Transverse colon (tissue), 4 donors: ENCODE data around the gene DIO3. TPM values are rescaled to one million over a fixed set of nuclear protein-coding genes. Genes with fewer than 3 reads are reported as not detected.

ENCODE experiments used
- DNase-seq: peaks from one replicate; pipeline ENCODE4 v3.0.0-alpha.2; 2019
- H3K27ac ChIP-seq, 4 donors: fragments of 200-600 bp; sonication (generic); 2 replicates each; pipeline ENCODE4 v1.5.1; 2016 to 2018; ENCODE audit warnings: inconsistent platforms in 4 of 4
- H3K27me3 ChIP-seq: fragments of 200-600 bp; sonication (generic); 2 replicates; pipeline ENCODE4 v1.5.1; 2017; ENCODE audit warnings: inconsistent platforms
- H3K36me3 ChIP-seq, 4 donors: fragments of 200-600 bp; sonication (generic); 2 replicates each; pipeline ENCODE4 v1.5.1; 2017 to 2019; ENCODE audit warnings: inconsistent platforms in 4 of 4
- H3K4me1 ChIP-seq, 4 donors: fragments of 200-600 bp; sonication (generic); 2 replicates each; pipeline ENCODE4 v1.5.1; 2017 to 2020; ENCODE audit warnings: inconsistent platforms in 4 of 4
- H3K4me3 ChIP-seq, 4 donors: fragments of 200-600 bp; sonication (generic); 1 replicate in 1 of 4; 2 replicates in 3 of 4; pipeline versions ENCODE4 v1.5.1 to v1.6.1; 2017 to 2019; ENCODE audit warnings: inconsistent platforms in 4 of 4
- H3K9me3 ChIP-seq, 2 donors: fragments of 200-600 bp; sonication (generic); 2 replicates each; pipeline ENCODE4 v1.5.1; 2017 to 2019; ENCODE audit warnings: inconsistent platforms in 2 of 2
- CTCF ChIP-seq, 5 experiments: fragments of 200-600 bp in 3 of 5; fragments of 450-650 bp in 2 of 5; sonication (generic) in 3 of 5; IDR thresholded peaks; 1 replicate in 2 of 5; 2 replicates in 3 of 5; pipeline ENCODE4 v1.5.1; 2016 to 2017; ENCODE audit warnings: antibody characterized with exemption in 5 of 5, inconsistent platforms in 3 of 5, mild to moderate bottlenecking in 2 of 5, moderate library complexity in 1 of 5
- EP300 ChIP-seq: sonication (generic); formaldehyde crosslinking; IDR thresholded peaks from one replicate; pipeline ENCODE4 v1.6.1; 2017; ENCODE audit warnings: antibody characterized with exemption, low read depth
- POLR2A ChIP-seq: fragments of 450-650 bp; IDR thresholded peaks from one replicate; pipeline ENCODE4 v1.6.1; 2016; ENCODE audit warnings: antibody characterized with exemption, mild to moderate bottlenecking, moderate library complexity
- POLR2AphosphoS5 ChIP-seq, 3 donors: sonication (generic); formaldehyde crosslinking; IDR thresholded peaks; one replicate each; pipeline ENCODE4 v1.6.1; 2016; ENCODE audit warnings: antibody characterized with exemption in 3 of 3
- WGBS, 2 donors: methylation state at CpG; one replicate each; pipeline ENCODE4 v1.1.5; 2018; ENCODE audit warnings: low coverage in 1 of 2; 5-methylcytosine and 5-hydroxymethylcytosine counted together
- in situ Hi-C, 4 donors: fragments of 200-750 bp; cut with MboI; loops; one replicate each; pipeline versions ENCODE4 v1.15.0 to v1.15.1; 2017; ENCODE audit warnings: low sequenced_read_pairs in 3 of 4, low pct_ligation_motif_present in 1 of 4, low pct_unique_long_range_greater_than_20kb in 1 of 4
- intact Hi-C: fragments of 100-400 bp; cut with DNase I; formaldehyde crosslinking; loops from one replicate; pipeline ENCODE4 v1.15.1; 2023; ENCODE audit warnings: low total_unique reads
- total RNA-seq, 4 donors: library from RNA; depleted of rRNA; stranded (reverse); fragments of >200 nt; gene quantifications; one replicate each; pipeline ENCODE4 v1.1.0, GENCODE V29; 2016

The DIO3 gene
- total RNA-seq, 4 donors from 2014 or later: 1.2 to 2.9 (median 1.4) TPM; not detected in 1

DNA sequence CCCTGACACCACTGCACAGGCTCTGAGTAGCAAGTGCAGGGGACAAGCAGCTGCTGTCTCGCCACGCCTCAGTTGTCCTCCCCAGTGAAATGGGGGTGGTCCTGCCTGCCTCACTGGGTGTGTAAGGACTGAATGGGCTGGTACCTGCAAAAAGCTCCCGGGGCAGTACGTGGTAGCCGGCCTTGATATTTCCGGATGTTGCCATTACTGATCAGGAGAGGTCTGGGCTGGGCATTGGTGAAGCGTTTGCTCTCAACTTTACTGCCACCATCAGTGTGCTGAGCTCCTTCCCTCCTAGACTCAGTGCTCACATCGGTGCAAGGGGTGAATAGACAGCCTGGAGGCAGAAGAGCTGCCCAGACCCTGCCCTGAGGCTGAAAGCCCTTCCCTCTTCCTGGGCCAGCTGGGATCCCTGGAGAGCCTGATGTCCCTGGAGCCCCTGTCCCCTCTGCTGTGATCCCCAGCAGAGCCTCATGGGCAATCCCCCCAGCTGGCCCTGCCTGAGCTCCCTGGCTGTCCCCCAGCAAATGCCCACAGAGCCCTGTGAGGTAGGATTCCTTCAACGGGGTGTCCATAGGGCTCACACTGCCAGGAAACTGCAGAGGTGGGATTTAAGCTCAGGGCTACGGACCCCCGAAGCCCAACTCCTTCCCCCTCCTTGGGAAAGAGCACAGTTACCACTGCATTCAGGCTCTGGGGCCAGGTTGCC, 18.2 kb downstream of the DIO3 start:
- intact Hi-C loops (loop anchor here (1.0 kb wide), 1 partner anchor 48 kb away; no protein-coding TSS in a partner anchor), in situ Hi-C loops (no loop called here)
- Histone ChIP-seq H3K27me3 (peaks cover 3% of the 10 kb centered on the region), H3K36me3 (no peaks in the 10 kb centered on the region), H3K4me3 (no peak overlapping the region), H3K4me1 (no peaks in the 10 kb centered on the region), H3K9me3 (no peaks in the 10 kb centered on the region), H3K27ac (no peak overlapping the region)
- 73% methylated on average over 11 of the region's 11 CpGs; no CpG with 5 or more reads in 1 of the 2 donors for WGBS, 2 donors
- no peak for DNase-seq
- no peak for TF ChIP-seq EP300
- TF ChIP-seq CTCF (IDR thresholded peaks at IDR 0.05): no peak
- no peak for TF ChIP-seq POLR2AphosphoS5 (IDR thresholded peaks at IDR 0.05)

DNA sequence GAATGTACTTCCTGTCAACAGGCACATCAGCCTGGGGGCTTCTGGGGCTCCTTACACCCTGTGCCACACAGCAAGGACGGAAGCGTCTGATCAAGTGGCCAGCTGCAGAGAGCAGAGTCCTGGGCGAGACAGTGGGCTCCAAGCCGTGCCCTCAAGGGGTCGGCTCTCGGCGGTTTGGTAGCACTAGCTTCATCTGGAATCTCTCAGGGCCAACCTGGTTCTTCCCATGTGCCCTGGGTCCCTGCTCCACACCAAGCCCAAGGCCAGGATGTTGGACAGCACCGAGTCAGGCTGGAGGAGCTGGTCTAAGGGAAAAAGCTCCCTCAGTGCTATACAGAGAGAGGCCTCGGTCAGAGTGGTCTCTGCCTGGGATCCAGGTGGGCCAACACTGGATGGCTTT, 20.5 kb downstream of the DIO3 start:
- no peak overlapping the region for H3K4me3 ChIP-seq
- TF ChIP-seq POLR2AphosphoS5 (IDR thresholded peaks at IDR 0.05) (no peak), CTCF (IDR thresholded peaks at IDR 0.05) (no peak)
- in situ Hi-C loops (no loop called here), intact Hi-C loops (no loop called here)
- no peaks in the 10 kb centered on the region for H3K9me3 ChIP-seq
- no peaks in the 10 kb centered on the region for H3K36me3 ChIP-seq
- H3K27ac ChIP-seq: no peak overlapping the region
- no peaks in the 10 kb centered on the region for H3K4me1 ChIP-seq
- H3K27me3 ChIP-seq: peaks cover 3% of the 10 kb centered on the region
- 79% methylated on average over 9 of the region's 9 CpGs; no CpG with 5 or more reads in 1 of the 2 donors for WGBS, 2 donors
- DNase-seq: no peak

DNA sequence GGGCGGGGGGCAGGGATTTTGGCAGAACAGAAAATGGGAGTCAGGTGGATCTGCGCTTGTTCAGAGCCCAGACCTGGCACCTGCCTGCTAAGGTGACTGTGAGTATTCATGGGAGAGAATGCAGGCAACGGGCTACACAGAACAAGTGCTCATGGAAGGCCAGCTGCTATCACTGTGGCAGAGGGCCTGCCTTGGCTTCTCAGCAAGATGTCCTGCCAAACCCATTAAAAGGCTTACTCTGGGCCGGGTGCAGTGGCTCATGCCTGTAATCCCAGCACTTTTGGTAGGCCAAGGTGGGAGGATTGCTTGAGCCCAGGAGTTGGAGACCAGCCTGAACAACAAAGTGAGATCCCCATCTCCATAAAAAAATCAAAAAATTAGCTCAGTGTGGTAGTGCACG, 21.0 kb downstream of the DIO3 start:
- no peaks in the 10 kb centered on the region for H3K36me3 ChIP-seq
- in situ Hi-C loops: no loop called here
- H3K27ac ChIP-seq: no peak overlapping the region
- peaks cover 3% of the 10 kb centered on the region for H3K27me3 ChIP-seq
- no peak for TF ChIP-seq EP300
- no peak for TF ChIP-seq POLR2A
- no peak for TF ChIP-seq POLR2AphosphoS5 (IDR thresholded peaks at IDR 0.05)
- no peak for TF ChIP-seq CTCF (IDR thresholded peaks at IDR 0.05)
- intact Hi-C loops: no loop called here
- H3K4me1 ChIP-seq: no peaks in the 10 kb centered on the region
- no peak overlapping the region for H3K4me3 ChIP-seq
- no peaks in the 10 kb centered on the region for H3K9me3 ChIP-seq
- DNase-seq: no peak
- 52 to 67% methylated on average over 1 to 5 of the region's 5 CpGs for WGBS, 2 donors

DNA sequence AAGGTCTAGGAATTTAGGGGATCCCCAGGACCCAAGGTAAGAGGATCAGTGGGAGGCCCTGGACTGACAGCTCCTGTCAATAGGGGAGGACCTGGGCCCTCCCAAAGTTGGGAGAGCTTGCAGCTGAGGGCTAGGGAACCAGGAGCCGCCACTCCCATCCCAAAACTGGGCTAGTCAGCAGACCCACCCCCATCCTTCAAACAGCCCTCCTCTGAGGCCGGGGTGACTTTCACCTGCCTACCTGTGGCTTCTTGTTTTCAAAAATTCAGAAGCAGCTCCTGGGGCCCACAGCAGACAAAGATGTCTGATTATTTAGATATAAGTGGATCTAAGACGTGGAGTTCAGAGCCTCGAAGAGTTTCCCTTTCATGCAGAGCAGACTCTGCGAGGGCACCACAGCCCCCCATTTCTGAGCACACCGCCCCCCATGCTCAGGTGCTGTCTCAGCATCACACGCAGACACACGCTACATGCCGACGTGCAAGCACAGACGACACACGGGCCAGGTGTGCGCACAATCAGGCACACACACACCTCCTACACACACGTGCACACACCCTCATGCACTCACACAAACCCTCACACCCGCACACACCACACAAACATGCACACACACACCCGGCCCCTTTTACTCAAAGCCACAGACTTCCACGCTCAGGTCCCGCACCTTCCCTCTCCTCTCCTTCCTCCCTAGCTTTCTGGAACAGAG, 21.9 kb downstream of the DIO3 start:
- intact Hi-C loops: no loop called here
- Histone ChIP-seq H3K9me3 (no peaks in the 10 kb centered on the region), H3K27me3 (peaks cover 3% of the 10 kb centered on the region), H3K4me3 (no peak overlapping the region), H3K27ac (no peak overlapping the region), H3K4me1 (no peaks in the 10 kb centered on the region), H3K36me3 (no peaks in the 10 kb centered on the region)
- in situ Hi-C loops: no loop called here
- no peak for DNase-seq
- no peak for TF ChIP-seq POLR2A
- TF ChIP-seq CTCF (IDR thresholded peaks at IDR 0.05): no peak
- no peak for TF ChIP-seq POLR2AphosphoS5 (IDR thresholded peaks at IDR 0.05)
- TF ChIP-seq EP300: no peak
- WGBS, 2 donors: 75% methylated on average over 18 of the region's 18 CpGs; no CpG with 5 or more reads in 1 of the 2 donors
